Transverse colon (tissue), 4 donors: ENCODE measurements around the gene ZNF335.

ENCODE experiments used
- EP300 ChIP-seq: sonication (generic); formaldehyde crosslinking; IDR thresholded peaks from one replicate; pipeline ENCODE4 v1.6.1; 2017; ENCODE audit warnings: antibody characterized with exemption, low read depth
- POLR2A ChIP-seq: fragments of 450-650 bp; IDR thresholded peaks from one replicate; pipeline ENCODE4 v1.6.1; 2016; ENCODE audit warnings: antibody characterized with exemption, mild to moderate bottlenecking, moderate library complexity
- POLR2AphosphoS5 ChIP-seq, 3 donors: sonication (generic); formaldehyde crosslinking; IDR thresholded peaks; one replicate each; pipeline ENCODE4 v1.6.1; 2016; ENCODE audit warnings: antibody characterized with exemption in 3 of 3
- TF ChIP-seq, protein P1 (sequence below), 5 experiments: fragments of 200-600 bp in 3 of 5; fragments of 450-650 bp in 2 of 5; sonication (generic) in 3 of 5; IDR thresholded peaks; 1 replicate in 2 of 5; 2 replicates in 3 of 5; pipeline ENCODE4 v1.5.1; 2016 to 2017; ENCODE audit warnings: antibody characterized with exemption in 5 of 5, inconsistent platforms in 3 of 5, mild to moderate bottlenecking in 2 of 5, moderate library complexity in 1 of 5

GRCh38 chr20:45965169-45966002, 6.6 kb downstream of the ZNF335 start:
- no peak for TF ChIP-seq EP300
- TF ChIP-seq, protein P1, sequence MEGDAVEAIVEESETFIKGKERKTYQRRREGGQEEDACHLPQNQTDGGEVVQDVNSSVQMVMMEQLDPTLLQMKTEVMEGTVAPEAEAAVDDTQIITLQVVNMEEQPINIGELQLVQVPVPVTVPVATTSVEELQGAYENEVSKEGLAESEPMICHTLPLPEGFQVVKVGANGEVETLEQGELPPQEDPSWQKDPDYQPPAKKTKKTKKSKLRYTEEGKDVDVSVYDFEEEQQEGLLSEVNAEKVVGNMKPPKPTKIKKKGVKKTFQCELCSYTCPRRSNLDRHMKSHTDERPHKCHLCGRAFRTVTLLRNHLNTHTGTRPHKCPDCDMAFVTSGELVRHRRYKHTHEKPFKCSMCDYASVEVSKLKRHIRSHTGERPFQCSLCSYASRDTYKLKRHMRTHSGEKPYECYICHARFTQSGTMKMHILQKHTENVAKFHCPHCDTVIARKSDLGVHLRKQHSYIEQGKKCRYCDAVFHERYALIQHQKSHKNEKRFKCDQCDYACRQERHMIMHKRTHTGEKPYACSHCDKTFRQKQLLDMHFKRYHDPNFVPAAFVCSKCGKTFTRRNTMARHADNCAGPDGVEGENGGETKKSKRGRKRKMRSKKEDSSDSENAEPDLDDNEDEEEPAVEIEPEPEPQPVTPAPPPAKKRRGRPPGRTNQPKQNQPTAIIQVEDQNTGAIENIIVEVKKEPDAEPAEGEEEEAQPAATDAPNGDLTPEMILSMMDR (IDR thresholded peaks at IDR 0.05) = no peak
- no peak for TF ChIP-seq POLR2A
- TF ChIP-seq POLR2AphosphoS5 (IDR thresholded peaks at IDR 0.05) = no peak
